ENCODE data around the gene MNT. TPM values are rescaled to one million over a fixed set of nuclear protein-coding genes. Genes with fewer than 3 reads are reported as not detected.

The MNT gene
- polyA plus RNA-seq, 6 donors from 2014 or later, result 0.60 to 1.3 (median 0.90) TPM

DNA sequence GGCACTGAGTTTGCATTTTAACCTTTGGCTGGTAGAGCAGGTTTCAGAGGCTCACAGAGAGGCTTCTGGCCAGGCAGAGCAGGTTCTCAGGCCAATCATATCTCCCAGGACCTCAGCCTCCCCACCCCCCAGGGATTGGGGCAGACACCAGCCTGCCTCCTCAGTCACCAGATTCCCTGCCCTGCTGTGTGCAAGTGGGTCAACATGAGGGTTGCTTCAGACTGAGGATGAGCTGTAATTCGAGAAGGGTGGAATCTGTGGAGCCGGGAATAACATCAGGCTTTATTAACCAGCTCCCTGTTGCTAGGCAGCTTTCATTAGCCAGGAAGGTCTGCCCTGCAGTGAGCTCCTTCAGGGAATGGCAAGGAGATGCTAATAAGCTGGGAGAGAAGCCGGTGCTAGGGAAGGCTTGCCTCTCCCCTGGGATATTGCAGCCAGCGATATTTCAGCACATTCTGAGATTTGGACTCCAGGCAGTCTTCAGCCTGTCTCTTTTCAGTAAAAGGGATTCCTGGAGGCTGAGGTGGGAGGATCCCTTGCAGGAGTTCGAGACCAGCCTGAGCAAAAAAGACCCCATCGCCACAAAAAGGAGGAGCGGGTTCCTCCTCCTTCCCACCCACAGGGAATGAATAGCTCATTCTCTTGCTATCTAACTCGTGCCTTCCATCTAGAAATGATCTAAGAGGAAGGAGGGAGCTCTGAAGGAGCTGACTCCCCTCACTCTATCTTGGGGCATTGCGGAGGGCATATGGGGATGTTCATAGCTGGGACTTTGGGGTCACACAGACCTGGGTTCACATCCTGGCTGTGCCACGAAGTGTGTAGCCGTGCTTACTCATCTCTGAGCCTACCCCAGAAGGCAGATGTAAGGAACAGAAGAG, 52.8 kb downstream of the MNT start:
- no peak for ATAC-seq (ENCODE audit: low read depth in 2 of 2)
- Mint-ChIP-seq H3K27ac (no peak overlapping the region), H3K9me3 (no peaks in the 10 kb centered on the region), H3K27me3 (no peaks in the 10 kb centered on the region), H3K36me3 (no peaks in the 10 kb centered on the region), H3K4me3 (no peak overlapping the region), H3K4me1 (peaks cover 0 to 4% (median 0%) of the 10 kb centered on the region in 3 donors)
- DNase-seq, result no peak

DNA sequence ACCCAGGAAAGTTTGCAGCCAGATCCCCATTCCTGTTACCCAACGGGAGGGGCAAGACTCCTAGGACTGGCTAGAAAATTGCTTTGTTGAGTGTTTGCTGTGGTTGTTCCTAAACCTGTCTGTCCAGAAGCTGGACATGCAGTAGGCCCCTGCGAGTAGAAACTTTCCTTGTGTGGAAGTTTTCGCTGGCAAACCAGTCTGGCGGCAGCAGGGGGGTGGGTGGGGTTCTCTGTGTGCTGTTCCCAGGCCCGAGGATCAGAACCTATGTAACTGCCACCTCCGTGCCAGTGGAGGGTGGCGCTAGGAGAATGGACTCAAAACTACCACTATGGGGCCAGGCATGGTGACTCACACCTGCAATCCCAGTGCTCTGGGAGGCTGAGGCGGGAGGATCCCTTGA, 54.4 kb downstream of the MNT start:
- no peak for ATAC-seq (ENCODE audit: low read depth in 2 of 2)
- no peak for DNase-seq
- Mint-ChIP-seq H3K4me1 (no peaks in the 10 kb centered on the region), H3K27me3 (no peaks in the 10 kb centered on the region), H3K9me3 (no peaks in the 10 kb centered on the region), H3K4me3 (no peak overlapping the region), H3K36me3 (no peaks in the 10 kb centered on the region), H3K27ac (no peak overlapping the region)

DNA sequence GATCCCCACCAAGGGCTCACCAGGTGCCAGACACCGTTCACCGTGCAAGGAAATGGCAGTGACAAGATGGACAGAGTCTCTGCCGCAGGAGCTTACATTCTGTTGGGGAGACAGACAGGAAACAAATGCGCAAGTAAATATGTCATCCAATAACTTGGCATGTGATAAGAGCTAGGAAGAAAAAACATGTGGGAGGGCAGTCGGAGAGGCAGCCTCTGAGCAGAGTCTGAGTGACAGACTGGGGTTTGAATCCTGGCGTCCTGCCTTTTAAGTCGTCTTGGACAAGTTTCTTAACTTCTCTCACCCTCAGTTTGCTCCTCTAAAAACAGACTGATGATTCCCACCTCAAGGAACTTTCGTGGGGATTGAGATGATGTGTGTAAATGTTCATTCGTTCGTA, 56.3 kb downstream of the MNT start:
- Mint-ChIP-seq H3K4me3 (no peak overlapping the region), H3K27ac (peak overlapping the region in 1 of 6 donors; percentile 57), H3K27me3 (no peaks in the 10 kb centered on the region), H3K4me1 (peaks cover 0 to 2% (median 0%) of the 10 kb centered on the region in 3 donors), H3K36me3 (no peaks in the 10 kb centered on the region), H3K9me3 (no peaks in the 10 kb centered on the region)
- DNase-seq (no peak), ATAC-seq (ENCODE audit: low read depth in 2 of 2) (no peak)

DNA sequence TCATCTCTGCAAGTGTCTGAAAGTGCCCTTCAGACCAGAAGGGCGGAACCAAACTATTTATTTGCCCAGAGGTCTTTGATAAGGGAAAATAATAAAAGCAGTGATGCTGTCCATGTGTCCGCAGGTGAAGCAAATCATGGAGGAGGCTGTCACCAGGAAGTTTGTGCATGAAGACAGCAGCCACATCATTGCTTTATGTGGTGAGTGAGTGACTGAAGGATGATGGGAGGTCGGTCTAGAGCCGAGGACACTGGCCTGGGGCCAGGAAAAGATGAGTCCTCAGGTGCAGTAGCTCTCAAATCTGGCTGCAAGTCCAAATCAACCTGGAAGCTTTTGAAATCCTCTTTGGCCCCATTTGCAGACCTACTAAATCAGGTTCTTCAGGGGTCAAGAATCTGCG, 57.4 kb downstream of the MNT start:
- peak overlapping the region in 1 of 8 donors; percentile 58 for H3K4me3 Mint-ChIP-seq
- ATAC-seq (ENCODE audit: low read depth in 2 of 2), result no peak
- peak overlapping the region in 1 of 6 donors; percentile 35 for H3K27ac Mint-ChIP-seq

DNA sequence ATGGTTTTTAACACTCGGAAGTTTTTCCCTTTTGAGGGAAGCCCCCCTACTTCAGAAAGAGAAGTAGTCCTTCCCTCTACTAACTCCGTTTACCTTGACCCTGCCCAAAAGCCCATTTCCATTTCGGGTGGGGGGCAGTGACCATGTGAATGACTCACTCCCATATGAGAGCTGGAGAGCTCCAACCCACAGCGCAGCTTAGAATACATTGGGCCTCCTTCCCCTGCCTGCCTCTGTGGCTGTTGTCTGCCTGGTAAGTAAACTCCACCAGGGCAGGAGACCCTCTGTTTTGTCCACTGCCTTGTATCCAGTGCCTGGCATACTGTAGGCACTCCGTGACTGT, 62.6 kb downstream of the MNT start:
- peaks cover 22 to 28% (median 23%) of the 10 kb centered on the region in 3 donors for H3K4me1 Mint-ChIP-seq
- no peaks in the 10 kb centered on the region for H3K9me3 Mint-ChIP-seq
- no peak for DNase-seq
- H3K27ac Mint-ChIP-seq, result peak overlapping the region; percentile 26 to 84 (median 70)
- no peaks in the 10 kb centered on the region for H3K27me3 Mint-ChIP-seq
- no peak for ATAC-seq (ENCODE audit: low read depth in 2 of 2)
- H3K4me3 Mint-ChIP-seq, result peak overlapping the region; percentile 80 to 98 (median 88)
- H3K36me3 Mint-ChIP-seq, result peaks cover 0 to 8% of the 10 kb centered on the region in 2 donors

More for the DNA sequence above, 57.4 kb downstream of the MNT start:
- Mint-ChIP-seq H3K36me3 (no peaks in the 10 kb centered on the region), H3K4me1 (peaks cover 2 to 4% (median 3%) of the 10 kb centered on the region in 3 donors), H3K9me3 (no peaks in the 10 kb centered on the region), H3K27me3 (no peaks in the 10 kb centered on the region)
- no peak for DNase-seq

DNA sequence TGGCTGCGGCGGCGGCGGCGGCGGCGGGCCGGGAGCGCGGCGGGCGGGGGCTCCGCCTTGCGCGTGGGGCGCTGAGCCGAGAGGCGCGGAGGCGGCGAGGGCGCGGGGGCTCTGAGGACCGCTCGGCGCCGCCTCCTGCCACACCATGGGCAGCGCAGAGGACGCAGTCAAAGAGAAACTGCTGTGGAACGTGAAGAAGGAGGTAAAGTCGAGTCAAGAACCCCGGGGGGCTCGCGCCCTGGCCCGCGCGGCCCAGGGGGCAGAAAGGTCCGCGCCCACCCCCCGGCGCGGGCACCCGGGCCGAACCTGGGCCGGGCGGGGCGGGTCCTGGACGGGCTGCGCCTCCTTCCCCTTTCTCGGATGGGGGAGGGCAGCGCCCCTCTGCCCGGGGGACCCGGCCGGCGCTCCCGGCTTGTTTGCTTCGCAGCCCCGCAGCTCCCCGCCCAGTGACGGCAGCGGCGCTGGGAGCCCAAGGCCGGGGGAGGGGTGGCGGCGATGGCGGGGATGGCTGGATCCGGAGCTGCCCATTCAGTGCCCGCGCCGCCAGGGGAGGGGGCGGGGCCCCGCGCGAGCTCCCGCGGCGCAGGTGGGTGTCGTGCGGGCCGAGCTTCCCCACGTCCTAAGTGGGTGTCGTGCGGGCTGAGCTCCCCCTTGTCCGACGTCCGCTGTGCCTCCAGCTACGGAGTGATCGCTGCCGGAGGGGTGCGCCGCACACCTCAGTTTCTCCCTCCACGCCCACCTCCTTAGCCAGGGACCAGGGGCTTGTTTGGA, 63.1 kb downstream of the MNT start:
- Mint-ChIP-seq H3K36me3 (peaks cover 0 to 8% of the 10 kb centered on the region in 2 donors), H3K27me3 (no peaks in the 10 kb centered on the region), H3K27ac (peak overlapping the region in 3 of 6 donors; percentile 70 to 84 (median 71)), H3K9me3 (no peaks in the 10 kb centered on the region), H3K4me1 (peaks cover 22 to 28% (median 23%) of the 10 kb centered on the region in 3 donors), H3K4me3 (peak overlapping the region; percentile 89 to 99 (median 98))
- ATAC-seq (ENCODE audit: low read depth in 2 of 2), result peak; percentile 57 to 60
- peak; percentile 69 for DNase-seq

DNA sequence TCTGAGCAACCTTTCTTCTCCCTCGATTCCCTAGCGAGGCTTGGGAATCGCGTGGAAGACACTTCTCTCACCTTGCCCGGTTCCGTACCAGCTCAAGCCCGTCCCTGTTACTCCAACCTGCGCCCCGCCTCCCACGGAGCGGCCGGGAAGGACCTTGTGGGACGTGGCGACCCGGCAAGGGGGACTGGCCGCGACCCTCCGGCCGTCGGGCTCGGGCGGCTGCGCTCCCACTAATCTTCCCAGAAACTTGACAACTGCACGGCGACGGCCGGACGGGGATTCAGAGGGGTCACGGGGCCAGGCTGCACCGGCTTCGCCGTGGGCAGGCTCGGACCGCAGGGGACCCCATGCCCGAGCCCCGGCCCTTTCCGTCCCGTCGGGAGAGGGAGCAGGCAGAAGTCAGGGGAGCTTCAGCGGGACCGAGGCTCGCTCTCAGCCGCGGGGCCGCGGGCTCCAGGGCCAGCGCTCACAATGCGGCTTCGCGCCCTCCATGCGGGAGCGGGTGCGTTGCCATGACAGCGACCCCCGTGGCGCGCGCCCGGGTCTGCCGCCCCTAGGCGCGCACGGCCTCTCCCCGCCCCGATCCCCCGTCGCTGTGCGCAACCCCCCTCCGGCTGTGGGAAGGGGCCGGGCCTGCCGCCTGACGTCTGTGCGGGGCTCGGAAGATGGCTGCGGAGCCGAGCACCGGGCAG, 63.9 kb downstream of the MNT start, which contains the start of gene SGSM2:
Gene SGSM2 (plus strand): TSS at position 650 of the 692 bp plus-strand sequence. CDS start 188 bp downstream, outside the sequence.
- DNase-seq (peak; percentile 64), ATAC-seq (ENCODE audit: low read depth in 2 of 2) (peak; percentile 62 to 67)
- H3K4me1 Mint-ChIP-seq, result peaks cover 22 to 28% (median 23%) of the 10 kb centered on the region in 3 donors
- H3K27me3 Mint-ChIP-seq, result no peaks in the 10 kb centered on the region
- H3K36me3 Mint-ChIP-seq, result peaks cover 0 to 8% of the 10 kb centered on the region in 2 donors
- H3K27ac Mint-ChIP-seq, result peak within 1 kb of the TSS; percentile 26 to 97 (median 94)
- H3K4me3 Mint-ChIP-seq, result peak within 1 kb of the TSS; percentile 91 to 99 (median 98)
- no peaks in the 10 kb centered on the region for H3K9me3 Mint-ChIP-seq

DNA sequence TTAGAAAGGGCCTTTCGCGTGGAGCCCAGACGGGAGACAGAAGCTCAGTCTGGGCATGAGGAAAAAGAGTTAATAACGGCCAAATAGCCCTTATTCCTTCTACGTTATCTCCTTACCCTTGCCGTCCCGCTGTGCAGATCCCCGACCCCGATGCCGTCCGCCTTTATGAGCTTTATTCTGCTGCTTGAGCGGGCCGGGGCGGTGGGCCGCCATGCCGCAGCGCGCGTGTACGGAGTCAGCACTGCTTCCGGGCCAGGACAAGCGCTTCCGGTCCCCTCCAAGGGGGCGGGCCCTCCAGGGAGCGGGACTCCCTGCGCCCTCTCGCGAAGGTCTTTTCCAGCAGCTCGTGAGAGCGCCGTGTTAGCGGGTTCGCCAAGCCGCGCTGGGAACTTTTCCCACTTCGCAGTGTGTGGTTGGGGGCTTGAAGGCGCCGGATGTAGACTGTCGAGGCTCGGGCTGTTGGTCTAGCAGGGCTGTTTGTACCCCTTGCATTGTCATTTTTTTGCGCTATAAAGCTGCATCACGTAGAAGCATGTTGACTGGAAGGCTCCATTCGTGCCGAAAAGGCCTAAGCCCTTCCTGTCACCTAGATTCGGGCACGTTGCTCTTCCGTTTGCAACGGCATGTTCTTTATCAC, 64.5 kb downstream of the MNT start, which contains the start of gene TSR1:
Gene TSR1 (minus strand): TSS at position 243 of the 637 bp plus-strand sequence. CDS start 30 bp downstream, at position 213.
- DNase-seq (peak; percentile 84), ATAC-seq (ENCODE audit: low read depth in 2 of 2) (peak; percentile 77 to 81)
- Mint-ChIP-seq H3K27ac (peak within 1 kb of the TSS; percentile 80 to 97 (median 95)), H3K4me3 (peak within 1 kb of the TSS in 6 of 8 donors; percentile 98 to 99 (median 98)), H3K36me3 (peaks cover 0 to 8% of the 10 kb centered on the region in 2 donors), H3K27me3 (no peaks in the 10 kb centered on the region), H3K4me1 (peaks cover 22 to 28% (median 23%) of the 10 kb centered on the region in 3 donors), H3K9me3 (no peaks in the 10 kb centered on the region)

DNA sequence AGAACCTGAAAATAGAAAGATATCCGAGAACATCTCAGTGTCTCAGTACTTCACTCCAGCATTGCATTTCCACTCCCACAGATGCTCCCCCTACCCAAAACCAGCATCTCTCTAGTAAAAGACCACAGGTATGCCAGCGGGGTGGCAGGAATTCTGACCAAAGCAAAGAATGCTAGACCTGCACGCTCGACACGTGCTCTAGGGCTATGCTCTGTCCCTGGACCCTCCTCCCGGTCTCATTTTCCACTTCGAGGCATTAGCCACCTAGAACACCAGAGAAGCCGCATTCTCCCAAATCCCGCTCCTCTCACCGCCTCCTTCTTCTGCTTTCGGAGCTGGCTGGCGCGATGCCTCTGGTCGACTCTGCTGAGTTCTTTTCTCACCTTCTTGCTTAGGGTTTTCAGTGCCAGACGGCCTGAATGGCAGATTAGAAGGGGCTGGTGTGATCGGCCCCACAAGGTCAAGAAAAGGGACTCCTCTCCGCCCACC, 65.1 kb downstream of the MNT start:
- H3K4me1 Mint-ChIP-seq, result peaks cover 22 to 28% (median 23%) of the 10 kb centered on the region in 3 donors
- no peaks in the 10 kb centered on the region for H3K9me3 Mint-ChIP-seq
- peak overlapping the region in 5 of 6 donors; percentile 92 to 97 (median 95) for H3K27ac Mint-ChIP-seq
- DNase-seq (no peak), ATAC-seq (ENCODE audit: low read depth in 2 of 2) (no peak)
- peaks cover 0 to 8% of the 10 kb centered on the region in 2 donors for H3K36me3 Mint-ChIP-seq
- H3K27me3 Mint-ChIP-seq, result no peaks in the 10 kb centered on the region
- H3K4me3 Mint-ChIP-seq, result peak overlapping the region in 6 of 8 donors; percentile 98 to 99 (median 98)

Other genes with a start within 250 kb of the MNT start
- 1 to 10 TPM in 5 of 6 donors, under 1 TPM in 1; 0.23 to 5.3 (median 2.6) TPM for gene SMG6, start 97.3 kb downstream of the MNT start, polyA plus RNA-seq (ENCODE audit: low read depth in 6 of 6)
- gene SRR, start 97.1 kb downstream of the MNT start, polyA plus RNA-seq (ENCODE audit: low read depth in 6 of 6), result 10 to 100 TPM in 1 of 6 donors, 1 to 10 TPM in 5; 3.0 to 23.5 (median 8.5) TPM
- gene TSR1, start 64.6 kb downstream of the MNT start, polyA plus RNA-seq (ENCODE audit: low read depth in 6 of 6), result 10 to 100 TPM; 12.5 to 19.5 (median 14.3) TPM
- 10 to 100 TPM in 1 of 6 donors, 1 to 10 TPM in 5; 2.8 to 14.3 (median 4.4) TPM for gene SGSM2, start 63.6 kb downstream of the MNT start, polyA plus RNA-seq (ENCODE audit: low read depth in 6 of 6)
- gene METTL16, start 110.8 kb upstream of the MNT start, polyA plus RNA-seq (ENCODE audit: low read depth in 6 of 6), result 10 to 100 TPM; 11.9 to 34.3 (median 20.8) TPM
- 10 to 100 TPM in 5 of 6 donors, 1 to 10 TPM in 1; 9.0 to 16.2 (median 12.2) TPM for gene PAFAH1B1, start 192.6 kb upstream of the MNT start, polyA plus RNA-seq (ENCODE audit: low read depth in 6 of 6)